HL-60 (cell line): ENCODE data around the gene FBXL17.

Experiments used
- DNase-seq, 2 experiments: peaks; one replicate each; pipeline ENCODE4 v3.0.0-alpha.2; 2010 to 2020; ENCODE audit warnings: low read depth in 1 of 2, low spot score in 1 of 2
- H3K27ac ChIP-seq: fragments of 250-450 bp; sonication (Bioruptor Pico); replicated peaks from 2 replicates; pipeline ENCODE4 v1.5.1; 2020; ENCODE audit warnings: mild to moderate bottlenecking, moderate library complexity
- H3K27me3 ChIP-seq: fragments of 250-450 bp; sonication (Bioruptor Pico); 2 replicates; pipeline ENCODE4 v1.5.1; 2021; ENCODE audit warnings: mild to moderate bottlenecking, moderate library complexity; ENCODE audit not compliant: insufficient read depth, poor library complexity, severe bottlenecking
- H3K4me3 ChIP-seq: replicated peaks from 2 replicates; pipeline ENCODE4 v1.5.1; 2011; ENCODE audit warnings: mild to moderate bottlenecking, control low read depth, low read length; ENCODE audit not compliant: insufficient read depth
- GABPA ChIP-seq: IDR thresholded peaks from 2 replicates; pipeline ENCODE4 v1.6.1; 2012; ENCODE audit warnings: low read depth
- POLR2AphosphoS5 ChIP-seq: IDR thresholded peaks from 2 replicates; pipeline ENCODE4 v1.6.1; 2012; ENCODE audit warnings: low read depth
- REST ChIP-seq: IDR thresholded peaks from 2 replicates; pipeline ENCODE4 v1.6.1; 2012; ENCODE audit warnings: low read depth; ENCODE audit not compliant: insufficient replicate concordance
- SPI1 ChIP-seq: IDR thresholded peaks from 2 replicates; pipeline ENCODE4 v1.6.1; 2012; ENCODE audit warnings: low read depth, mild to moderate bottlenecking, borderline replicate concordance
- TF ChIP-seq, protein P1 (sequence below): IDR thresholded peaks from one replicate; pipeline ENCODE4 v1.5.1; 2011; ENCODE audit warnings: low read length, control low read depth, inconsistent platforms; ENCODE audit not compliant: insufficient read depth

FBXL17 gene

GRCh38 chr5:108006791-108007190 lies 375.1 kb downstream of the FBXL17 start:
- H3K4me3 ChIP-seq = no peak overlapping the region
- TF ChIP-seq REST (no peak), POLR2AphosphoS5 (no peak), SPI1 (no peak), GABPA (no peak)
- TF ChIP-seq, protein P1, sequence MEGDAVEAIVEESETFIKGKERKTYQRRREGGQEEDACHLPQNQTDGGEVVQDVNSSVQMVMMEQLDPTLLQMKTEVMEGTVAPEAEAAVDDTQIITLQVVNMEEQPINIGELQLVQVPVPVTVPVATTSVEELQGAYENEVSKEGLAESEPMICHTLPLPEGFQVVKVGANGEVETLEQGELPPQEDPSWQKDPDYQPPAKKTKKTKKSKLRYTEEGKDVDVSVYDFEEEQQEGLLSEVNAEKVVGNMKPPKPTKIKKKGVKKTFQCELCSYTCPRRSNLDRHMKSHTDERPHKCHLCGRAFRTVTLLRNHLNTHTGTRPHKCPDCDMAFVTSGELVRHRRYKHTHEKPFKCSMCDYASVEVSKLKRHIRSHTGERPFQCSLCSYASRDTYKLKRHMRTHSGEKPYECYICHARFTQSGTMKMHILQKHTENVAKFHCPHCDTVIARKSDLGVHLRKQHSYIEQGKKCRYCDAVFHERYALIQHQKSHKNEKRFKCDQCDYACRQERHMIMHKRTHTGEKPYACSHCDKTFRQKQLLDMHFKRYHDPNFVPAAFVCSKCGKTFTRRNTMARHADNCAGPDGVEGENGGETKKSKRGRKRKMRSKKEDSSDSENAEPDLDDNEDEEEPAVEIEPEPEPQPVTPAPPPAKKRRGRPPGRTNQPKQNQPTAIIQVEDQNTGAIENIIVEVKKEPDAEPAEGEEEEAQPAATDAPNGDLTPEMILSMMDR = no peak
- no peak for DNase-seq
- no peak overlapping the region for H3K27ac ChIP-seq
- H3K27me3 ChIP-seq = no peaks in the 10 kb centered on the region

GRCh38 chr5:108003178-108003577 lies 378.7 kb downstream of the FBXL17 start:
- no peak for DNase-seq
- no peak for TF ChIP-seq REST
- no peak for TF ChIP-seq POLR2AphosphoS5
- TF ChIP-seq SPI1 = no peak
- TF ChIP-seq, protein P1 = no peak
- TF ChIP-seq GABPA = no peak
- H3K27ac ChIP-seq = no peak overlapping the region
- no peaks in the 10 kb centered on the region for H3K27me3 ChIP-seq
- no peak overlapping the region for H3K4me3 ChIP-seq

GRCh38 chr5:108001222-108001621 lies 380.7 kb downstream of the FBXL17 start:
- TF ChIP-seq, protein P1 = no peak
- TF ChIP-seq SPI1 (no peak), GABPA (no peak), REST (no peak), POLR2AphosphoS5 (no peak)
- H3K4me3 ChIP-seq = no peak overlapping the region
- H3K27ac ChIP-seq = no peak overlapping the region
- DNase-seq = no peak
- no peaks in the 10 kb centered on the region for H3K27me3 ChIP-seq
